ENCODE data around the gene MLX. TPM values are rescaled to one million over a fixed set of nuclear protein-coding genes. Genes with fewer than 3 reads are reported as not detected.
"Not testable (repeated sequence)": the region's sequence is repeated elsewhere in the genome, so short reads cannot be mapped to it uniquely, and the experiment has no call there.

MLX gene
- total RNA-seq, 2 donors from 2014 or later, result 31.5 to 41.2 TPM

GRCh38 chr17:42547698-42548069 lies 19.2 kb upstream of the MLX start:
- Histone ChIP-seq H3K4me1 (ENCODE audit: control insufficient read depth in 1 of 2, low read depth in 2 of 2) (peaks cover 1 to 3% of the 10 kb centered on the region in 2 donors), H3K9me3 (no peaks in the 10 kb centered on the region), H3K4me3 (no peak overlapping the region), H3K27me3 (replicated peaks; ENCODE audit: insufficient read depth) (no peaks in the 10 kb centered on the region), H3K36me3 (peaks cover 7% of the 10 kb centered on the region), H3K27ac (no peak overlapping the region)
- no peak for TF ChIP-seq CTCF (IDR thresholded peaks at IDR 0.05)
- DNase-seq (ENCODE audit: low spot score), result no peak
- no peak for ATAC-seq (ENCODE audit: insufficient number of reproducible peaks, low FRiP score, low read depth)

- ATAC-seq (ENCODE audit: insufficient number of reproducible peaks, low FRiP score, low read depth), result no peak
- Histone ChIP-seq H3K27ac (no peak overlapping the region), H3K36me3 (peaks cover 1% of the 10 kb centered on the region), H3K27me3 (replicated peaks; ENCODE audit: insufficient read depth) (no peaks in the 10 kb centered on the region), H3K4me3 (peak overlapping the region; percentile 32), H3K4me1 (ENCODE audit: control insufficient read depth in 1 of 2, low read depth in 2 of 2) (peaks cover 3 to 7% of the 10 kb centered on the region in 2 donors), H3K9me3 (no peaks in the 10 kb centered on the region)
- DNase-seq (ENCODE audit: low spot score), result no peak
- TF ChIP-seq CTCF (IDR thresholded peaks at IDR 0.05), result no peak
Measured at GRCh38 chr17:42548070-42548837, 18.6 kb upstream of the MLX start.

GRCh38 chr17:42548993-42549755 lies 17.7 kb upstream of the MLX start:
- no peak for DNase-seq (ENCODE audit: low spot score)
- no peak overlapping the region for H3K27ac ChIP-seq
- no peak for TF ChIP-seq CTCF (IDR thresholded peaks at IDR 0.05)
- peaks cover 11 to 16% of the 10 kb centered on the region in 2 donors for H3K4me1 ChIP-seq (ENCODE audit: control insufficient read depth in 1 of 2, low read depth in 2 of 2)
- no peaks in the 10 kb centered on the region for H3K36me3 ChIP-seq
- H3K27me3 ChIP-seq (replicated peaks; ENCODE audit: insufficient read depth), result no peaks in the 10 kb centered on the region
- no peaks in the 10 kb centered on the region for H3K9me3 ChIP-seq
- no peak overlapping the region for H3K4me3 ChIP-seq
- no peak for ATAC-seq (ENCODE audit: insufficient number of reproducible peaks, low FRiP score, low read depth)

- ATAC-seq (ENCODE audit: insufficient number of reproducible peaks, low FRiP score, low read depth); DNase-seq (ENCODE audit: low spot score); H3K36me3 ChIP-seq; H3K27me3 ChIP-seq (replicated peaks; ENCODE audit: insufficient read depth); H3K9me3 ChIP-seq: not testable (repeated sequence)
- H3K4me3 ChIP-seq, result peak within 1 kb of the TSS; percentile 93
- peaks cover 17 to 26% of the 10 kb centered on the region in 2 donors for H3K4me1 ChIP-seq (ENCODE audit: control insufficient read depth in 1 of 2, low read depth in 2 of 2)
- peak within 1 kb of the TSS; percentile 70 to 81 for H3K27ac ChIP-seq
Measured at GRCh38 chr17:42552736-42553135, 14.2 kb upstream of the MLX start, which contains the start of gene HSD17B1. Gene HSD17B1, plus strand, starts transcription at chr17:42552923. Its CDS starts 11 bp downstream, at chr17:42552934.

GRCh38 chr17:42553161-42553818 lies 13.6 kb upstream of the MLX start:
- Histone ChIP-seq H3K4me1 (ENCODE audit: control insufficient read depth in 1 of 2, low read depth in 2 of 2) (peaks cover 17 to 26% of the 10 kb centered on the region in 2 donors), H3K27ac (peak overlapping the region; percentile 70 to 81), H3K9me3 (no peaks in the 10 kb centered on the region), H3K36me3 (no peaks in the 10 kb centered on the region), H3K27me3 (replicated peaks; ENCODE audit: insufficient read depth) (no peaks in the 10 kb centered on the region), H3K4me3 (peak overlapping the region; percentile 93)
- DNase-seq (ENCODE audit: low spot score) (no peak), ATAC-seq (ENCODE audit: insufficient number of reproducible peaks, low FRiP score, low read depth) (no peak)
- no peak for TF ChIP-seq CTCF (IDR thresholded peaks at IDR 0.05)

Measured in thoracic aorta (tissue), 2 donors.